ENCODE measurements around the gene OMG. TPM values are rescaled to one million over a fixed set of nuclear protein-coding genes. Genes with fewer than 3 reads are reported as not detected.
"Not testable (repeated sequence)": the region's sequence is repeated elsewhere in the genome, so short reads cannot be mapped to it uniquely, and the experiment has no call there.

The OMG gene
- total RNA-seq, 1 donor from 2014 or later, result not detected

- H3K4me3 Mint-ChIP-seq (ENCODE audit: unreplicated experiment), result no peak overlapping the region
- no peak for TF ChIP-seq CTCF (IDR thresholded peaks at IDR 0.05; ENCODE audit: partially characterized antibody, unreplicated experiment)
- H3K9me3 Mint-ChIP-seq (ENCODE audit: unreplicated experiment), result no peaks in the 10 kb centered on the region
- no peaks in the 10 kb centered on the region for H3K36me3 Mint-ChIP-seq (ENCODE audit: unreplicated experiment)
- H3K27me3 Mint-ChIP-seq (ENCODE audit: unreplicated experiment), result no peaks in the 10 kb centered on the region
- no peak overlapping the region for H3K27ac Mint-ChIP-seq (ENCODE audit: unreplicated experiment)
- H3K4me1 Mint-ChIP-seq (ENCODE audit: low read depth, unreplicated experiment), result no peaks in the 10 kb centered on the region
- no peak for DNase-seq
Observed at GRCh38 chr17:31289790-31290189, 7.2 kb downstream of the OMG start.

GRCh38 chr17:31287932-31288331, 9.1 kb downstream of the OMG start:
- H3K4me3 Mint-ChIP-seq (ENCODE audit: unreplicated experiment); H3K27ac Mint-ChIP-seq (ENCODE audit: unreplicated experiment); H3K27me3 Mint-ChIP-seq (ENCODE audit: unreplicated experiment); DNase-seq; H3K36me3 Mint-ChIP-seq (ENCODE audit: unreplicated experiment); H3K9me3 Mint-ChIP-seq (ENCODE audit: unreplicated experiment); H3K4me1 Mint-ChIP-seq (ENCODE audit: low read depth, unreplicated experiment): not testable (repeated sequence)

GRCh38 chr17:31286587-31286986, 10.5 kb downstream of the OMG start:
- H3K27me3 Mint-ChIP-seq (ENCODE audit: unreplicated experiment), result no peaks in the 10 kb centered on the region
- no peak overlapping the region for H3K4me3 Mint-ChIP-seq (ENCODE audit: unreplicated experiment)
- H3K9me3 Mint-ChIP-seq (ENCODE audit: unreplicated experiment), result no peaks in the 10 kb centered on the region
- no peak for DNase-seq
- no peak overlapping the region for H3K27ac Mint-ChIP-seq (ENCODE audit: unreplicated experiment)
- H3K36me3 Mint-ChIP-seq (ENCODE audit: unreplicated experiment), result no peaks in the 10 kb centered on the region
- TF ChIP-seq CTCF (IDR thresholded peaks at IDR 0.05; ENCODE audit: partially characterized antibody, unreplicated experiment), result peak; percentile 18
- H3K4me1 Mint-ChIP-seq (ENCODE audit: low read depth, unreplicated experiment), result no peaks in the 10 kb centered on the region

- Mint-ChIP-seq H3K27ac (ENCODE audit: unreplicated experiment) (no peak overlapping the region), H3K4me3 (ENCODE audit: unreplicated experiment) (no peak overlapping the region), H3K9me3 (ENCODE audit: unreplicated experiment) (no peaks in the 10 kb centered on the region), H3K27me3 (ENCODE audit: unreplicated experiment) (no peaks in the 10 kb centered on the region), H3K4me1 (ENCODE audit: low read depth, unreplicated experiment) (no peaks in the 10 kb centered on the region), H3K36me3 (ENCODE audit: unreplicated experiment) (no peaks in the 10 kb centered on the region)
- no peak for TF ChIP-seq CTCF (IDR thresholded peaks at IDR 0.05; ENCODE audit: partially characterized antibody, unreplicated experiment)
- no peak for DNase-seq
Observed at GRCh38 chr17:31283841-31284240, 13.2 kb downstream of the OMG start.

- Mint-ChIP-seq H3K36me3 (ENCODE audit: unreplicated experiment) (peaks cover 6% of the 10 kb centered on the region), H3K4me3 (ENCODE audit: unreplicated experiment) (no peak overlapping the region), H3K27ac (ENCODE audit: unreplicated experiment) (no peak overlapping the region), H3K9me3 (ENCODE audit: unreplicated experiment) (peaks cover 1% of the 10 kb centered on the region), H3K27me3 (ENCODE audit: unreplicated experiment) (no peaks in the 10 kb centered on the region), H3K4me1 (ENCODE audit: low read depth, unreplicated experiment) (no peaks in the 10 kb centered on the region)
- no peak for TF ChIP-seq CTCF (IDR thresholded peaks at IDR 0.05; ENCODE audit: partially characterized antibody, unreplicated experiment)
- no peak for DNase-seq
Observed at GRCh38 chr17:31281061-31281460, 16.0 kb downstream of the OMG start.

GRCh38 chr17:31279401-31279800, 17.6 kb downstream of the OMG start:
- peaks cover 1% of the 10 kb centered on the region for H3K9me3 Mint-ChIP-seq (ENCODE audit: unreplicated experiment)
- no peak overlapping the region for H3K27ac Mint-ChIP-seq (ENCODE audit: unreplicated experiment)
- no peaks in the 10 kb centered on the region for H3K4me1 Mint-ChIP-seq (ENCODE audit: low read depth, unreplicated experiment)
- no peak for TF ChIP-seq CTCF (IDR thresholded peaks at IDR 0.05; ENCODE audit: partially characterized antibody, unreplicated experiment)
- DNase-seq, result no peak
- H3K4me3 Mint-ChIP-seq (ENCODE audit: unreplicated experiment), result no peak overlapping the region
- H3K36me3 Mint-ChIP-seq (ENCODE audit: unreplicated experiment), result peaks cover 6% of the 10 kb centered on the region
- no peaks in the 10 kb centered on the region for H3K27me3 Mint-ChIP-seq (ENCODE audit: unreplicated experiment)
